Gastroesophageal sphincter (tissue), 4 donors: ENCODE data around the gene CHAC1. TPM values are rescaled to one million over a fixed set of nuclear protein-coding genes. Genes with fewer than 3 reads are reported as not detected.

Experiments
- ATAC-seq: fragments of 150-250 bp; one replicate; pipeline ENCODE4 v1.9.1; 2016; ENCODE audit warnings: mild to moderate bottlenecking, moderate library complexity
- H3K27ac ChIP-seq, 4 donors: fragments of 200-600 bp; sonication (generic) in 3 of 4; 1 replicate in 3 of 4; 2 replicates in 1 of 4; pipeline ENCODE4 v1.5.1; 2016 to 2019
- H3K27me3 ChIP-seq: fragments of 200-600 bp; sonication (generic); one replicate; pipeline ENCODE4 v1.5.1; 2019
- H3K36me3 ChIP-seq, 2 donors: fragments of 200-600 bp; sonication (generic); one replicate each; pipeline ENCODE4 v1.5.1; 2019; ENCODE audit warnings: control low read depth in 1 of 2
- H3K4me1 ChIP-seq, 3 donors: fragments of 200-600 bp; sonication (generic); 1 replicate in 2 of 3; 2 replicates in 1 of 3; pipeline ENCODE4 v1.5.1; 2016 to 2019; ENCODE audit warnings: control low read depth in 2 of 3
- H3K4me3 ChIP-seq, 2 donors: fragments of 200-600 bp; sonication (generic); one replicate each; pipeline ENCODE4 v1.5.1; 2019; ENCODE audit warnings: mild to moderate bottlenecking in 1 of 2, moderate library complexity in 1 of 2
- H3K9me3 ChIP-seq, 3 donors: fragments of 200-600 bp; sonication (generic); one replicate each; pipeline ENCODE4 v1.5.1; 2017 to 2019; ENCODE audit warnings: control low read depth in 2 of 3
- CTCF ChIP-seq, 4 experiments: fragments of 200-600 bp in 2 of 4; fragments of 450-650 bp in 2 of 4; sonication (generic) in 1 of 4; IDR thresholded peaks; one replicate each; pipeline ENCODE4 v1.5.1; 2017 to 2019; ENCODE audit warnings: antibody characterized with exemption in 4 of 4, mild to moderate bottlenecking in 2 of 4, moderate library complexity in 2 of 4
- EP300 ChIP-seq: sonication (generic); formaldehyde crosslinking; IDR thresholded peaks from one replicate; pipeline ENCODE4 v1.6.1; 2017; ENCODE audit warnings: antibody characterized with exemption, mild to moderate bottlenecking
- POLR2A ChIP-seq, 2 donors: fragments of 450-650 bp; IDR thresholded peaks; one replicate each; pipeline ENCODE4 v1.6.1; 2017; ENCODE audit warnings: antibody characterized with exemption in 2 of 2, mild to moderate bottlenecking in 2 of 2, moderate library complexity in 1 of 2
- POLR2AphosphoS5 ChIP-seq: sonication (generic); formaldehyde crosslinking; IDR thresholded peaks from one replicate; pipeline ENCODE4 v1.6.1; 2017; ENCODE audit warnings: antibody characterized with exemption
- whole genome bisulfite sequencing, 2 donors: methylation state at CpG; one replicate each; pipeline ENCODE4 v1.1.5; 2018; ENCODE audit warnings: low coverage in 1 of 2; 5-methylcytosine and 5-hydroxymethylcytosine counted together
- total RNA-seq, 4 donors: library from RNA; depleted of rRNA; stranded (reverse); fragments of >200 nt; gene quantifications; one replicate each; pipeline ENCODE4 v1.1.0, GENCODE V29; 2016

CHAC1 gene
- total RNA-seq, 4 donors from 2014 or later = 0.54 to 1.8 (median 1.5) TPM

- no peak for ATAC-seq
- Histone ChIP-seq H3K27me3 (peaks cover 37% of the 10 kb centered on the region), H3K36me3 (no peaks in the 10 kb centered on the region), H3K27ac (no peak overlapping the region), H3K9me3 (no peaks in the 10 kb centered on the region), H3K4me3 (no peak overlapping the region), H3K4me1 (peaks cover 0 to 30% (median 18%) of the 10 kb centered on the region in 3 donors)
- TF ChIP-seq POLR2A (IDR thresholded peaks at IDR 0.05) (no peak), CTCF (IDR thresholded peaks at IDR 0.05) (no peak), EP300 (no peak), POLR2AphosphoS5 (no peak)
- 86% methylated on average over 6 of the region's 9 CpGs; no CpG with 5 or more reads in 1 of the 2 donors for WGBS, 2 donors
These were observed 29.7 kb upstream of the CHAC1 start for GRCh38 chr15:40923551-40923950.

GRCh38 chr15:40925495-40925862 is 27.8 kb upstream of the CHAC1 start:
- Histone ChIP-seq H3K27ac (no peak overlapping the region), H3K9me3 (no peaks in the 10 kb centered on the region), H3K36me3 (no peaks in the 10 kb centered on the region), H3K4me3 (no peak overlapping the region), H3K4me1 (peaks cover 0 to 50% (median 35%) of the 10 kb centered on the region in 3 donors), H3K27me3 (peaks cover 57% of the 10 kb centered on the region)
- ATAC-seq = no peak
- 18% methylated on average over 2 of the region's 30 CpGs; no CpG with 5 or more reads in 1 of the 2 donors for WGBS, 2 donors
- no peak for TF ChIP-seq CTCF (IDR thresholded peaks at IDR 0.05)
- no peak for TF ChIP-seq POLR2AphosphoS5
- no peak for TF ChIP-seq EP300
- TF ChIP-seq POLR2A (IDR thresholded peaks at IDR 0.05) = no peak

GRCh38 chr15:40925863-40926658 is 27.2 kb upstream of the CHAC1 start:
- no peak for ATAC-seq
- TF ChIP-seq CTCF (IDR thresholded peaks at IDR 0.05) = no peak
- no peak for TF ChIP-seq EP300
- TF ChIP-seq POLR2AphosphoS5 = no peak
- no peak for TF ChIP-seq POLR2A (IDR thresholded peaks at IDR 0.05)
- Histone ChIP-seq H3K4me1 (peaks cover 0 to 56% (median 41%) of the 10 kb centered on the region in 3 donors), H3K27me3 (peaks cover 63% of the 10 kb centered on the region), H3K36me3 (no peaks in the 10 kb centered on the region), H3K9me3 (no peaks in the 10 kb centered on the region), H3K27ac (no peak overlapping the region), H3K4me3 (peak overlapping the region in 1 of 2 donors; percentile 30)
- WGBS, 2 donors = 38% methylated on average over 3 of the region's 61 CpGs; no CpG with 5 or more reads in 1 of the 2 donors

GRCh38 chr15:40926659-40927494 is 26.4 kb upstream of the CHAC1 start:
- Histone ChIP-seq H3K27me3 (peaks cover 71% of the 10 kb centered on the region), H3K4me3 (peak overlapping the region in 1 of 2 donors; percentile 30), H3K4me1 (peaks cover 0 to 57% (median 42%) of the 10 kb centered on the region in 3 donors)

More at GRCh38 chr15:40926659-40927494, 26.4 kb upstream of the CHAC1 start:
- no peak overlapping the region for H3K27ac ChIP-seq
- TF ChIP-seq POLR2AphosphoS5 (no peak), EP300 (no peak), POLR2A (IDR thresholded peaks at IDR 0.05) (no peak), CTCF (IDR thresholded peaks at IDR 0.05) (no peak)
- no peak for ATAC-seq
- H3K36me3 ChIP-seq = no peaks in the 10 kb centered on the region
- H3K9me3 ChIP-seq = no peaks in the 10 kb centered on the region
- 0 to 41% methylated on average over 1 to 13 of the region's 33 CpGs for WGBS, 2 donors
